Retinal pigment epithelial cell (primary cell): ENCODE data around the gene NDOR1.

Experiments used
- DNase-seq: peaks from one replicate; pipeline ENCODE4 v3.0.0-alpha.2; 2010; ENCODE audit warnings: low read depth
- H3K4me3 ChIP-seq: 2 replicates; pipeline ENCODE4 v1.5.1; 2011; ENCODE audit warnings: mild to moderate bottlenecking, low read length, control low read depth, moderate library complexity
- CTCF ChIP-seq: conservative IDR thresholded peaks from 2 replicates; pipeline ENCODE4 v1.5.1; 2011; ENCODE audit warnings: low read depth, low read length, control low read depth, inconsistent platforms

NDOR1 gene

GRCh38 chr9:137186385-137186784, 19.1 kb upstream of the NDOR1 start:
- no peak for TF ChIP-seq CTCF
- H3K4me3 ChIP-seq = no peak overlapping the region
- DNase-seq = no peak

- peak overlapping the region; percentile 87 for H3K4me3 ChIP-seq
- TF ChIP-seq CTCF = no peak
- DNase-seq = no peak
These were observed 18.1 kb upstream of the NDOR1 start for GRCh38 chr9:137187386-137187785.

DNA sequence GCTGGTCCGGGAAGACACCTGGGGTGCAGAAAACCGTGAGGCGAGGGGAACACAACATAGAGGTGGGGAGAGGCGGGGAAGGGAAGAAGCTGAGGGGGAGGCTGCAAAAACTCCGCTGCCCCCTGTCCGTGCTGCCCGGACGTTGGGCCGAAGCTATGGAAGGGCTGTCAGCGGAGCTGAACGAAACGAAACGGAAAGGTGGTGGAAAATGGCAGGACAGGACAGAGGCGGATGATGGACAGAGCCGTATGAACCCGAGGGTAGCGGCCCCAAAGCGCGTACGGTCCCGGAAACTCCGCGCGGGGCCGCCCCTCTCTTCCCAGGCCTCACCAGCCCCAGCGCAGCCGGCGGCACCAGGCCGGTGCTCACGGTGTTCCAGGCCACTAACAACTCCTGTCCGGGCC, 17.4 kb upstream of the NDOR1 start:
- TF ChIP-seq CTCF = no peak
- peak overlapping the region; percentile 87 for H3K4me3 ChIP-seq

DNA sequence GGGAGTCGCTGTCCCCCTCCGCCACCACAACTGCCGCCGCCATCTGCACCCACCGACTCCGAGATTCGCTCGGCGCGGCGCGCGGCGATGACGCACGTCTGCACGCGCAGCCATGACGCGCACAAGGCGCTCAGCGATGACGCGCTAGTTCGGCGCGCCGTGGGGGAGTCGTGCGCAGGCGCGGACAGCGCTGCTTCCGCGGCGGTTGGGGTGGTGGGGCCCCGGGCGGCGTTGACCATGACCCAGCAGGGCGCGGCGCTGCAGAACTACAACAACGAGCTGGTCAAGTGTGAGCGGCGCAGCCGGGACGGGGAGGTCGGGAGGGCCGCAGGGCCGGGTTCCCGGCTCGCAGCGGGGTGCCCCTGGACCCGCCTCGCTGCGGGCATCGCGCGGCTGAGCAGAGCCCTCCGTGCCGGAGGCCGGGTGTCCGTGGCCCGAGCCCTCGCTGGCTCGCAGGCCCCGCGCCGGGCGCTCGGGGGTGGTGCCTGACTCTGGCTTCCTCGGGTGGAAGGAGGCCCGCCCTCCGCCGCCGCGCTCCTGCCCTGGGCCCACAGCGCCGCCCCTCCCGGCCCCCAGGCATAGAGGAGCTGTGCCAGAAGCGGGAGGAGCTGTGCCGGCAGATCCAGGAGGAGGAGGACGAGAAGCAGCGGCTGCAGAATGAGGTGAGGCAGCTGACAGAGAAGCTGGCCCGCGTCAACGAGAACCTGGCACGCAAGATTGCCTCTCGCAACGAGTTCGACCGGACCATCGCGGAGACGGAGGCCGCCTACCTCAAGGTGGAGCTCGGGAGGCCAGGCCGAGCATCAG, 16.8 kb upstream of the NDOR1 start, which contains the start of the genes ANAPC2 and SSNA1:
TSS of gene ANAPC2 (minus strand) at position 71 of the 807 bp plus-strand sequence. CDS start at position 43, 28 bp downstream.
TSS of gene SSNA1 (plus strand) at position 187 of the 807 bp plus-strand sequence. CDS start at position 238, 51 bp downstream.
- peak; percentile 82 for DNase-seq
- H3K4me3 ChIP-seq = peak within 1 kb of the TSS; percentile 87
- peak; percentile 57 for TF ChIP-seq CTCF

More for the DNA sequence above, 17.4 kb upstream of the NDOR1 start:
- no peak for DNase-seq

DNA sequence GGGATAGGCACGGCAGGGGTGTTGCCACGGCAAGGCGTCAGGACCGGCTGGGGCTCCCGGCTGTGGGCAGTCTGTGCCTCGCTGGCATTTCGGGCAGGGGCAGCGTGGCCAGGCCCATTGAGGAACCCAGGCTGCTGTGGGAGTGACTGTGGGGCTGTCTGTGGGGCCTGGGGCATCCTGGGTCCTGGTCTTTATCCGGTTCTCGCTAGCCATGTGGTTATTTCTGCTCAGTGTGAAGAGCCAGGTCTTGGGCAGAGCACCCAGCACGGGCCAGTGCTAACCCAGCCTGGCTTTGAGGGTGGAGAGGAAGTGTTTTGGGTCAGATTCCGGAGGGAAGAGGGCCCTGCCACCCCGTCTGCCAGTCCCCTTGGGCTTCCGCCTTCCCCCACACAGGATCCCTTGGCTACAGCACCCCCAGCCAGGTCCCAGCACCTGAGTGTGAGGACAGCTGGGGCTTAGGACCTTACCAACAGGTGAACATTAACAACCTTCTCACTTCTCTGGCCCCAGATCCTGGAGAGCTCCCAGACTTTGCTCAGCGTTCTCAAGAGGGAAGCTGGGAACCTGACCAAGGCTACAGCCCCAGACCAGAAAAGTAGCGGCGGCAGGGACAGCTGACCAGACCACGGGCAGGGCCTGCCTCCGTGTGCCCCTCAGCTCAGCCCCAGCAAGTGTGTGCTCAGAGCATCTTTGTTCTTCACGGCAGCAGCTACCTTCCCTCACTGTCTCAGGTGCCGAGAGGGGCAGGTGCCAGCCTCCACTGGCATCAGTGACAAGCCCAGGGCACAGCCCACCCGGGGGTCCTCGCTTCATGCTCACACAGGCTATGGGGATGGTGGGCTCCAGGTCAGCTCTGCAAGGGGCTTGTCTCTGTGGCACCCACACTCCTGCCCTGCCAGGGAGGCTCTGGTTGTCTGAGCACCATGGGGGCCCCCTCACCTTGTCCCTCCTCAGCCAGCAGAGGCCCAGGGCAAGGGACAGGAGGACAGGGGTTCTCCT, 15.9 kb upstream of the NDOR1 start:
- DNase-seq = no peak
- peak overlapping the region; percentile 87 for H3K4me3 ChIP-seq
- no peak for TF ChIP-seq CTCF

DNA sequence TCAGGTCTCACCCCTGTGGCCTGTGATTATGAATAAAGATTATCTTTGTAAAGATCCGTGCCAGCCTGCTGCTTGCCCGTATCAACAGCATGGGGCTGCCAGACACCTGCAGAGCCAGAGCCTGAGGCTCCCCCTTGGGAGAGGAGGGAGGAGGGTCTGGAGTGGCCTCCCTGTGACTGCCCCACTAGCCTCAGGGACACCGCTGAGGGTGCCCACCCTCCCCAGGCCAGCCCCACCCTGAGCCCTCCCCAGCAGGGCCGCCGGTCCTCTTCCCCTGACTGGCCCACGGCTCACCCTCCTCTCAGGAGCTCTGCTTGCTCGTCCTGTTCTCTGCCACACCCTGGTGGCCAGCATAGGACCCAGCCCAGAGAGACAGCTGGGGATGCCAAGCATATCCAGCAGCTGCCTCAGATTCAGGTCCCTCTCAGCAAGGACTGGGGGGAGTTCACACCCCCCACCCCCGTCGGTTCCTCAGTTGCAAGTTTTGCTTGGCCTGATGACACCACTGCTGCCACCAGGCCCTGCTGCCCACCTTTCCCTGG, 15.1 kb upstream of the NDOR1 start:
- peak overlapping the region; percentile 87 for H3K4me3 ChIP-seq
- peak; percentile 48 for TF ChIP-seq CTCF
- no peak for DNase-seq
